Astrocyte (in vitro differentiated cells and primary cell): Measurements from ENCODE around the gene ACACA.

ENCODE experiments used
- EZH2 ChIP-seq: IDR thresholded peaks from 2 replicates; pipeline ENCODE4 v1.6.1; 2012; ENCODE audit warnings: mild to moderate bottlenecking, low read length, inconsistent platforms; ENCODE audit not compliant: insufficient read depth
- TF ChIP-seq, protein P1 (sequence below): IDR thresholded peaks from 2 replicates; pipeline ENCODE4 v1.5.1; 2011; ENCODE audit warnings: low read depth, mild to moderate bottlenecking, inconsistent platforms, low read length, moderate library complexity; ENCODE audit not compliant: insufficient read depth

DNA sequence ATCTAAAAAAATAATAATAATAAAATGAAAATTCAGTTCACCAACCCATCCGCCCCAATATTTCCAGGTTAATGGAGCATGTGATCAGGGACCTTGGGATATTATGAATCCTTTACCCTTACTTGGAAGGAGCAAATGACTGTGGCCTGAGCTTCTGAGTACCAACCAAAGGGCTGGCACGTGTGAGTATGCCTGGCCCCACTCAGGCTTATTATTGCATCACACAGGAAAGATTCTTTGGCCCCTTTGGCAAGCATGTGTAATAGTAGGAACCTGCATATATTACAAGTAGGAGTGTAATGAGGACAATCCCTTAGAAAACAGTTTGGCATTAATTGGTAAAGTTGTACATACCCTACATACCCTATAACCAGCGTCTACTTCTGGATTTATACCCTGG lies 38.1 kb downstream of the ACACA start:
- TF ChIP-seq, protein P1, sequence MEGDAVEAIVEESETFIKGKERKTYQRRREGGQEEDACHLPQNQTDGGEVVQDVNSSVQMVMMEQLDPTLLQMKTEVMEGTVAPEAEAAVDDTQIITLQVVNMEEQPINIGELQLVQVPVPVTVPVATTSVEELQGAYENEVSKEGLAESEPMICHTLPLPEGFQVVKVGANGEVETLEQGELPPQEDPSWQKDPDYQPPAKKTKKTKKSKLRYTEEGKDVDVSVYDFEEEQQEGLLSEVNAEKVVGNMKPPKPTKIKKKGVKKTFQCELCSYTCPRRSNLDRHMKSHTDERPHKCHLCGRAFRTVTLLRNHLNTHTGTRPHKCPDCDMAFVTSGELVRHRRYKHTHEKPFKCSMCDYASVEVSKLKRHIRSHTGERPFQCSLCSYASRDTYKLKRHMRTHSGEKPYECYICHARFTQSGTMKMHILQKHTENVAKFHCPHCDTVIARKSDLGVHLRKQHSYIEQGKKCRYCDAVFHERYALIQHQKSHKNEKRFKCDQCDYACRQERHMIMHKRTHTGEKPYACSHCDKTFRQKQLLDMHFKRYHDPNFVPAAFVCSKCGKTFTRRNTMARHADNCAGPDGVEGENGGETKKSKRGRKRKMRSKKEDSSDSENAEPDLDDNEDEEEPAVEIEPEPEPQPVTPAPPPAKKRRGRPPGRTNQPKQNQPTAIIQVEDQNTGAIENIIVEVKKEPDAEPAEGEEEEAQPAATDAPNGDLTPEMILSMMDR: no peak
- TF ChIP-seq EZH2: no peak
